BJ (cell line): ENCODE data around the gene PPP2R5E. TPM values are rescaled to one million over a fixed set of nuclear protein-coding genes. Genes with fewer than 3 reads are reported as not detected.

Experiments used
- CTCF ChIA-PET: fragments of 350-600 bp; formaldehyde crosslinking; extraction: SDS; loops from one replicate; lab custom pipeline; 2021; ENCODE audit warnings: antibody characterized with exemption, inconsistent platforms; lab: Yijun Ruan, JAX
- POLR2A ChIA-PET: fragments of 300-600 bp; sonication (Branson Sonifier 250); formaldehyde crosslinking; extraction: SDS; loops from one replicate; lab custom pipeline; 2021; ENCODE audit warnings: antibody characterized with exemption; lab: Charles Lee
- DNase-seq: peaks from one replicate; pipeline ENCODE4 v3.0.0-alpha.2; 2011; ENCODE audit warnings: low read depth
- H3K27me3 ChIP-seq: 2 replicates; pipeline ENCODE4 v1.6.0; 2011; ENCODE audit warnings: low read length; ENCODE audit not compliant: control insufficient read depth, insufficient read depth
- H3K36me3 ChIP-seq: 2 replicates; pipeline ENCODE4 v1.5.1; 2011; ENCODE audit warnings: low read length; ENCODE audit not compliant: control insufficient read depth, insufficient read depth
- H3K4me3 ChIP-seq: 2 replicates; pipeline ENCODE4 v1.5.1; 2011; ENCODE audit warnings: low read depth, mild to moderate bottlenecking, control low read depth, low read length
- CTCF ChIP-seq: IDR thresholded peaks from 2 replicates; pipeline ENCODE4 v1.5.1; 2011; ENCODE audit warnings: low read depth, mild to moderate bottlenecking, control low read depth, inconsistent platforms, low read length, moderate library complexity; ENCODE audit not compliant: insufficient read depth
- polyA plus RNA-seq: library from polyadenylated mRNA; depleted of rRNA; stranded (reverse); fragments of >200 nt; gene quantifications from 2 replicates; pipeline ENCODE4 v1.2.3, GENCODE V29; 2011

Gene PPP2R5E
- polyA plus RNA-seq, 1 experiment: 4.8 TPM

GRCh38 chr14:63517354-63517753 is 25.8 kb downstream of the PPP2R5E start:
- H3K36me3 ChIP-seq: no peaks in the 10 kb centered on the region
- POLR2A ChIA-PET: no interaction called here

GRCh38 chr14:63515240-63515639 is 27.9 kb downstream of the PPP2R5E start:
- Histone ChIP-seq H3K27me3 (no peaks in the 10 kb centered on the region), H3K36me3 (no peaks in the 10 kb centered on the region; the same call in none of the 2 replicates), H3K4me3 (no peak overlapping the region)
- no peak for DNase-seq
- ChIA-PET CTCF (no interaction called here), POLR2A (no interaction called here)
- no peak for TF ChIP-seq CTCF

More at GRCh38 chr14:63517354-63517753, 25.8 kb downstream of the PPP2R5E start:
- no peak for DNase-seq
- Histone ChIP-seq H3K27me3 (no peaks in the 10 kb centered on the region), H3K4me3 (no peak overlapping the region)
- CTCF ChIA-PET: no interaction called here
- no peak for TF ChIP-seq CTCF

- no peak overlapping the region for H3K4me3 ChIP-seq
- H3K36me3 ChIP-seq: no peaks in the 10 kb centered on the region; the same call in none of the 2 replicates
- ChIA-PET POLR2A (no interaction called here), CTCF (no interaction called here)
- no peak for DNase-seq
- no peaks in the 10 kb centered on the region for H3K27me3 ChIP-seq
- TF ChIP-seq CTCF: no peak
Measured at GRCh38 chr14:63513756-63514155, 29.4 kb downstream of the PPP2R5E start.

GRCh38 chr14:63512861-63513260 is 30.3 kb downstream of the PPP2R5E start:
- TF ChIP-seq CTCF: no peak
- Histone ChIP-seq H3K36me3 (no peaks in the 10 kb centered on the region; the same call in none of the 2 replicates), H3K27me3 (no peaks in the 10 kb centered on the region), H3K4me3 (no peak overlapping the region)
- ChIA-PET POLR2A (no interaction called here), CTCF (no interaction called here)
- DNase-seq: no peak

GRCh38 chr14:63510538-63510937 is 32.6 kb downstream of the PPP2R5E start:
- ChIA-PET CTCF (interaction anchor here (1.2 kb wide), 1 partner anchor 18 kb away, joined by 5 read pairs; no protein-coding TSS in a partner anchor), POLR2A (no interaction called here)
- DNase-seq: no peak

More at GRCh38 chr14:63510538-63510937, 32.6 kb downstream of the PPP2R5E start:
- H3K4me3 ChIP-seq: no peak overlapping the region
- H3K27me3 ChIP-seq: no peaks in the 10 kb centered on the region
- TF ChIP-seq CTCF: no peak
- H3K36me3 ChIP-seq: no peaks in the 10 kb centered on the region; the same call in none of the 2 replicates
